ENCODE data around the gene TXNDC15. TPM values are rescaled to one million over a fixed set of nuclear protein-coding genes. Genes with fewer than 3 reads are reported as not detected.

TXNDC15 gene
- total RNA-seq, 1 experiment from 2014 or later: 34.2 TPM

DNA sequence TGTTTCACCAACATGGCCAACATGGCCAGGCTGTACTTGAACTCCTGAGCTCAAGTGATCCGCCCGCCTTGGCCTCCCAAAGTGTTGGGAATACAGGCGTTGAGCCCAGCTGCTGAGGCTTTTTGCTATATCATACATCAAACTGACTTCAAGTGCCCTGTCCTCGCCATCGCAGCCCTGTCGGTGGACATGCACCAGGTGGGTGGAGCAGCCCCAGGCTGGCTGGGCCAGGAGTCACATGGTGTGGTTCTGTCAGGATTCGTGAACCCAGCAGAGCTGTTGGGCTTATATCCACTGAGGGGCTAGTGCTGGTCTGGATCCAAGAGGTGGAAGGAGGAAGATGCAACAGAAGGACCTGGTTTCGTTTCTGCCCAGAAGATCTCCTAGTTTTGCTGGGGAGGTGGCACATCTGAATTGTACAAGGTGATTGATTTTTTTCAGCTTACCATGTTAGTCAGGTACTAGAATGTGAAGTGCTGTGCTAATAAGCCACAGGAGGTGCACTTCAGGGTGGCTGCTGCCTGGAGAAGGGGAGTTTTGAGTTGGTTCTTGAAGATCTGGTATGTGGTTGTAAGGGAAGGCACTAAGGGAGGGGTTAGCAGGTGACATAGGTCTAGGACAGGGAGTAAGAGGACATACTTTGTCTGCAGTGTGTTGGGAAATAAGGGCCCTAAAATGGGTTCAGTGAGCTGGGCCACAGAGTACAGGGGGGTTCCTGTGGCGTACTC lies 46.8 kb downstream of the TXNDC15 start:
- CTCF ChIA-PET: interaction anchor here (0.7 kb wide), 1 partner anchor 58 kb away, joined by 3 read pairs; no protein-coding TSS in a partner anchor
- intact Hi-C loops (cut with micrococcal nuclease; ENCODE audit: unreplicated experiment): no loop called here
- Mint-ChIP-seq H3K27ac (ENCODE audit: unreplicated experiment) (no peak overlapping the region), H3K4me3 (ENCODE audit: low read depth, unreplicated experiment) (no peak overlapping the region), H3K36me3 (ENCODE audit: insufficient read depth, unreplicated experiment) (peaks cover 8% of the 10 kb centered on the region), H3K9me3 (ENCODE audit: low read depth, unreplicated experiment) (no peaks in the 10 kb centered on the region), H3K4me1 (ENCODE audit: low read depth, unreplicated experiment) (peaks cover 14% of the 10 kb centered on the region), H3K27me3 (ENCODE audit: unreplicated experiment) (no peaks in the 10 kb centered on the region)
- DNase-seq: no peak
- no TSS peak for BruUV-seq (replicated peaks)
- TF ChIP-seq, protein P1, sequence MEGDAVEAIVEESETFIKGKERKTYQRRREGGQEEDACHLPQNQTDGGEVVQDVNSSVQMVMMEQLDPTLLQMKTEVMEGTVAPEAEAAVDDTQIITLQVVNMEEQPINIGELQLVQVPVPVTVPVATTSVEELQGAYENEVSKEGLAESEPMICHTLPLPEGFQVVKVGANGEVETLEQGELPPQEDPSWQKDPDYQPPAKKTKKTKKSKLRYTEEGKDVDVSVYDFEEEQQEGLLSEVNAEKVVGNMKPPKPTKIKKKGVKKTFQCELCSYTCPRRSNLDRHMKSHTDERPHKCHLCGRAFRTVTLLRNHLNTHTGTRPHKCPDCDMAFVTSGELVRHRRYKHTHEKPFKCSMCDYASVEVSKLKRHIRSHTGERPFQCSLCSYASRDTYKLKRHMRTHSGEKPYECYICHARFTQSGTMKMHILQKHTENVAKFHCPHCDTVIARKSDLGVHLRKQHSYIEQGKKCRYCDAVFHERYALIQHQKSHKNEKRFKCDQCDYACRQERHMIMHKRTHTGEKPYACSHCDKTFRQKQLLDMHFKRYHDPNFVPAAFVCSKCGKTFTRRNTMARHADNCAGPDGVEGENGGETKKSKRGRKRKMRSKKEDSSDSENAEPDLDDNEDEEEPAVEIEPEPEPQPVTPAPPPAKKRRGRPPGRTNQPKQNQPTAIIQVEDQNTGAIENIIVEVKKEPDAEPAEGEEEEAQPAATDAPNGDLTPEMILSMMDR (IDR thresholded peaks at IDR 0.05; ENCODE audit: unreplicated experiment): no peak

DNA sequence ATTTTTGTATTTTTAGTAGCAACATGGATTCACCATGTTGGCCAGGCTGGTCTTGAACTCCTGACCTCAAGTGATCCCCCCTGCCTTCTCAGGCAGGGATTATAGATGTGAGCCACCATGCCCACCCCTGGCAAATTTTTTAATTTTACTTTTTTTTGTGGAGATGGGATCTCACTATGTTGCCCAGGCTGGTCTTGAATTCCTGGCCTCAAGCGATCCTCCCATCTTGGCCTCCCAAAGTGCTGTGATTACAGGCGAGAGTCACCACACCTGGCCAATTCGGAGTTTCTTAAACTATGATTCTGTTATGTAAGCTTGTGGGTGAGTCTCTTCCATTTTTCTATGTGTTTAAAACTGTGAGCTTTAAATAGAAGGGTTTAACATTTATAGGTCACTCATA lies 58.3 kb downstream of the TXNDC15 start:
- Mint-ChIP-seq H3K9me3 (ENCODE audit: low read depth, unreplicated experiment) (no peaks in the 10 kb centered on the region), H3K4me1 (ENCODE audit: low read depth, unreplicated experiment) (no peaks in the 10 kb centered on the region), H3K36me3 (ENCODE audit: insufficient read depth, unreplicated experiment) (no peaks in the 10 kb centered on the region), H3K27ac (ENCODE audit: unreplicated experiment) (no peak overlapping the region), H3K4me3 (ENCODE audit: low read depth, unreplicated experiment) (no peak overlapping the region), H3K27me3 (ENCODE audit: unreplicated experiment) (no peaks in the 10 kb centered on the region)
- TF ChIP-seq, protein P1 (IDR thresholded peaks at IDR 0.05; ENCODE audit: unreplicated experiment): no peak
- intact Hi-C loops (cut with micrococcal nuclease; ENCODE audit: unreplicated experiment): no loop called here
- DNase-seq: no peak
- BruUV-seq (replicated peaks): no TSS peak
- CTCF ChIA-PET: no interaction called here

DNA sequence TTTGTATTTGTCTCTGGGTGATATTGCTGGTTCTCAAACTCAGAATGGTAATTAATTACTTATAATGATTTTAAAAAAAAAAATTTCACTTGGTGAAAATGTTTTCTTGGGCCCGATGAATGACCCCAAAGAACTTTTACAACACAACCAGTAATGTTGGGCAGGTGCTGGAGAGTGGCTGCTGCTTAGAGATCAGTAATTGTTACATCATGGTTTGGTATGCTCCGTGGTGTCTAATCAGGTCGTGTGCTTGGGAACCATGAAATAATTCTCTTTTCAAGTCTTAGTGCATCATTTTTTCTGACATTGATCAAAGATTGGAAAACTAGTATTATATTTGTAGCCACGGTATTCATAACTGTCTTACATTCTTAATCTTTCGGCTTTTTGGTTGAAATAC lies 60.0 kb downstream of the TXNDC15 start:
- CTCF ChIA-PET: no interaction called here
- no peaks in the 10 kb centered on the region for H3K4me1 Mint-ChIP-seq (ENCODE audit: low read depth, unreplicated experiment)

DNA sequence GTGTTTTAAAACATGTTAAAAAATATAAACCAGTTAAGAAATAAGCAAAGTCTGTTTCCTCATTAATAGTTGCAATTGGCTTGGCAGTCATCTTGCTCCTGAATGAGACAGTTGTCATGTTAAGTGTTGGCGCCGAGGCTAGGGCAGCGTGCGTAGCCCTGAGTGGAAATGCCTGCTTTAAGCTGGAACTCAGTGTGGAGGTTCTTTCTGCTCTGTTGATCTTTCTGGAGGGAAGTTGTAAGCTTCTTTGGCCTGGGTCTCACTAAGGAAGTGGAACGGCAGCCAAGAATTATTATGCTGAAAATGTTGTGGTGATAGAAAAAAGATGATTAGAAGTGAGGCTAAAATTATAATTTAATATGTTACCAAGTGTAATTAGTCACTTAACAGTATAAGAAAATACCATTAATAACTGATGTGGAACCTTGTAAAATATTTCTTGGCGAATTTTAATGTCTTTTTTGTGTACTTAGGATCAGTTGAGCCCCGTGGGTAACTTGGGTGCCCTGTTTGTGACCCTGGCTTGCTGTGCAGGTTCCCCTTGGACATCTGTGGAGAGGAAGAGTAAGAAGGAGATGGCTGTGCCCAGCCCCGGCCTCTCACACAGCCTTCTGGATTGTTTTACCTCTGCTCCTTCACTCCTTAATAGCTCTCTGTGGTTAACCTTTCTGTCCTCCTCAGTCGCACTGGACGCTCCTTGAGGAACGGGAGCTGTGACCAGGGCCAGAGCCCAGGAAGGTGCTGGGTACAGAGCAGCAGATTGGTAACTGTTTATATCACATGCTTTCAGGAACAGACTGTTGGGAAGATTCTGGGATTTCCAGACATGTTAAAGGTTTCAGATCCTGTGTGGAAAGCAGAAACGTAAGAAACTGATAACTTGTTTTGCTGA lies 61.8 kb downstream of the TXNDC15 start:
- peaks cover 5% of the 10 kb centered on the region for H3K36me3 Mint-ChIP-seq (ENCODE audit: insufficient read depth, unreplicated experiment)
- BruUV-seq (replicated peaks): no TSS peak
- no peaks in the 10 kb centered on the region for H3K27me3 Mint-ChIP-seq (ENCODE audit: unreplicated experiment)
- H3K27ac Mint-ChIP-seq (ENCODE audit: unreplicated experiment): no peak overlapping the region
- TF ChIP-seq, protein P1 (IDR thresholded peaks at IDR 0.05; ENCODE audit: unreplicated experiment): no peak
- DNase-seq: no peak
- CTCF ChIA-PET: no interaction called here
- no peaks in the 10 kb centered on the region for H3K9me3 Mint-ChIP-seq (ENCODE audit: low read depth, unreplicated experiment)
- H3K4me1 Mint-ChIP-seq (ENCODE audit: low read depth, unreplicated experiment): no peaks in the 10 kb centered on the region
- intact Hi-C loops (cut with micrococcal nuclease; ENCODE audit: unreplicated experiment): no loop called here
- H3K4me3 Mint-ChIP-seq (ENCODE audit: low read depth, unreplicated experiment): no peak overlapping the region

More for the DNA sequence above, 60.0 kb downstream of the TXNDC15 start:
- H3K9me3 Mint-ChIP-seq (ENCODE audit: low read depth, unreplicated experiment): no peaks in the 10 kb centered on the region
- no peaks in the 10 kb centered on the region for H3K36me3 Mint-ChIP-seq (ENCODE audit: insufficient read depth, unreplicated experiment)
- intact Hi-C loops (cut with micrococcal nuclease; ENCODE audit: unreplicated experiment): no loop called here
- no peak overlapping the region for H3K27ac Mint-ChIP-seq (ENCODE audit: unreplicated experiment)
- BruUV-seq (replicated peaks): no TSS peak
- TF ChIP-seq, protein P1 (IDR thresholded peaks at IDR 0.05; ENCODE audit: unreplicated experiment): no peak
- H3K27me3 Mint-ChIP-seq (ENCODE audit: unreplicated experiment): no peaks in the 10 kb centered on the region
- H3K4me3 Mint-ChIP-seq (ENCODE audit: low read depth, unreplicated experiment): no peak overlapping the region
- DNase-seq: no peak
